Measurements from ENCODE around the gene LRRIQ4.

DNA sequence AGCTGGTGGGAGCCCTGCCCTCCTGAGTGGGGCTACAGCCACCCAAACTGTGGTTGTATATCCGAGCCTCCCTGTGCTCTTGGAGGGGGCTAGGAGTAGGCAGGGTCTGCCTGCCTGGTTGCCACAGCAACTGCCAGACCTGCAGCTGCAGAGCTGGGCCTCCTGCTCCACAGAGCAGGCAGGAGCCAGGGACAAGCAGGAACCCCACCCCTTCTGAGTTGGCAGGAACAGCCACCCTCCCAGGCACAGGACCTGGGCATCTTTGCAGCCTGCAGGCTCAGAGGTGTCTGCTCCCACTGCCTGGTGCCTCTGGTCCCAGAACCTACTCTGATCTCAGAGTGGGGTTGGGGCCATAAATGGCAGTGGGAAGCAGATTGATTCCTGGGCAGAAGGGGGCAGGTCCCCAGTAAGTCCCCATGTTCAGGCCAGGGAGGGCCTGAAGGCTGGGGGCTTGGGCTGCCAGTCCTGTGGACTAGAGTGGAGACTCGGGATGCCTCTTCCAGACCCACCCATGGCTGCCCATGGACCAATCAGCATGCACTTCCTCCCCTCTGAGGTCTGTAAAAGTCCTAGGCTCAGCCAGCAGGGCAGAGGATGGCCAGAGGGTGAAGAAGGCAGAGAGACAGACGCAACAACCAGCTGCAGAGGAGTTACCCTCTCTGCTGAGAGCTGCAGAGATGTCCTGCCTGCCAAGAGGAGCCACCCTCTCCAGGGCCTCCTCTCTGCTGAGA is 67.3 kb downstream of the LRRIQ4 start:
- TF ChIP-seq CTCF (IDR thresholded peaks at IDR 0.05) (no peak), EP300 (IDR thresholded peaks at IDR 0.05) (no peak), POLR2A (IDR thresholded peaks at IDR 0.05) (no peak)
